Gastrocnemius medialis (tissue), 4 donors: ENCODE results near the gene ISOC1.

ENCODE experiments used
- POLR2A ChIP-seq, 2 donors: fragments of 450-650 bp; IDR thresholded peaks; one replicate each; pipeline ENCODE4 v1.6.1; 2017; ENCODE audit warnings: antibody characterized with exemption in 2 of 2, mild to moderate bottlenecking in 2 of 2, moderate library complexity in 2 of 2
- TF ChIP-seq, protein P1 (sequence below), 5 experiments: fragments of 450-650 bp in 3 of 5; fragments of 200-600 bp in 2 of 5; sonication (generic) in 2 of 5; IDR thresholded peaks in 4 of 5; conservative IDR thresholded peaks in 1 of 5; 1 replicate in 4 of 5; 2 replicates in 1 of 5; pipeline ENCODE4 v1.5.1; 2016 to 2019; ENCODE audit warnings: antibody characterized with exemption in 5 of 5, mild to moderate bottlenecking in 3 of 5, moderate library complexity in 3 of 5

DNA sequence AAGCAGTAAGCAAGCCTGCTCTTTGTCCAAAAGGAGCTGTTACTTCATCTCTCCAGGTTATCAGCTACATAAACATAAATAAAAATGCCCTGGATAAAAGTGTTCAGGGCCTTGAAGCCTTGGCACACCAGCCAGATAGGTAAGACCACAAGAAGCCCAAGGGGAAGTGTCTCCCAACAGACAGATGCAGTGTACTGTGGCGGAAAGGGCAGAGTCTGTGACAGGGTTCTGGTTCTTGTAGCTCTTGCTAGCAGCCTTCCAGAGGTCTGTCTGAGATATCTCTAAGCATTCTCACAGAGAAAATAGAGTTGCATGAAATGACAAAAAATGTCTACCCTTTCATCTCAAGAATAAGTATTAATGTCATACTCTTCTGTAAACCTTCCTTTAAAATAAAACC is 30.1 kb downstream of the ISOC1 start:
- TF ChIP-seq, protein P1, sequence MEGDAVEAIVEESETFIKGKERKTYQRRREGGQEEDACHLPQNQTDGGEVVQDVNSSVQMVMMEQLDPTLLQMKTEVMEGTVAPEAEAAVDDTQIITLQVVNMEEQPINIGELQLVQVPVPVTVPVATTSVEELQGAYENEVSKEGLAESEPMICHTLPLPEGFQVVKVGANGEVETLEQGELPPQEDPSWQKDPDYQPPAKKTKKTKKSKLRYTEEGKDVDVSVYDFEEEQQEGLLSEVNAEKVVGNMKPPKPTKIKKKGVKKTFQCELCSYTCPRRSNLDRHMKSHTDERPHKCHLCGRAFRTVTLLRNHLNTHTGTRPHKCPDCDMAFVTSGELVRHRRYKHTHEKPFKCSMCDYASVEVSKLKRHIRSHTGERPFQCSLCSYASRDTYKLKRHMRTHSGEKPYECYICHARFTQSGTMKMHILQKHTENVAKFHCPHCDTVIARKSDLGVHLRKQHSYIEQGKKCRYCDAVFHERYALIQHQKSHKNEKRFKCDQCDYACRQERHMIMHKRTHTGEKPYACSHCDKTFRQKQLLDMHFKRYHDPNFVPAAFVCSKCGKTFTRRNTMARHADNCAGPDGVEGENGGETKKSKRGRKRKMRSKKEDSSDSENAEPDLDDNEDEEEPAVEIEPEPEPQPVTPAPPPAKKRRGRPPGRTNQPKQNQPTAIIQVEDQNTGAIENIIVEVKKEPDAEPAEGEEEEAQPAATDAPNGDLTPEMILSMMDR (IDR thresholded peaks at IDR 0.05 in 4 of 5, conservative IDR thresholded peaks at IDR 0.05 in 1 of 5) = no peak
- TF ChIP-seq POLR2A (IDR thresholded peaks at IDR 0.05) = no peak
